SK-N-MC (cell line): ENCODE results near the gene POLR2F.

Source experiments
- EZH2 ChIP-seq: fragments of 200-600 bp; sonication (generic); IDR thresholded peaks from one replicate; pipeline ENCODE4 v1.6.1; 2017; ENCODE audit warnings: antibody characterized with exemption
- FOXP2 ChIP-seq: optimal IDR thresholded peaks from 2 replicates; pipeline ENCODE3; 2011; ENCODE audit warnings: mild to moderate bottlenecking, moderate library complexity; ENCODE audit not compliant: insufficient read depth; ENCODE audit errors: extremely low read length, control extremely low read depth
- POLR2AphosphoS5 ChIP-seq: IDR thresholded peaks from 2 replicates; pipeline ENCODE4 v1.6.1; 2012; ENCODE audit warnings: mild to moderate bottlenecking, low read depth, low read length, borderline replicate concordance

DNA sequence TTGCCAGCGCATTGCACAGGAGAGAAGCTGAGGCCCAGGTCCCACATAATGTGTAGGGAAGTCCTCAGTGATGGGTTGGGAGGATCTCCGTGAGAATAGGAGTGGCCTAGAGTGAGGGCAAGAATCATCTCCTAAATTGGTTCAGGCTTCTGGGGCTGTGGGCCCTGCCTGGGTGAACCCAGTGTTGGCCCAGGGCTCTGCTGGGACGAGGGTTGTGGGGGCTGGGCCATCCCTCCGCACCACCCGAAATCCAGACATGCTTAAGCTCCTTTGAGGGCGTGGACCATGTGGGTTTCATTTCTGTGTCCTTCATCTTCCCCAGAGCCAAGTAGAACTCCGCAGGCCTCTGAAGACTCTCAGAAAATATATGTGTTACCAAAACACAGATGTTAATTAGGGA lies 43.7 kb upstream of the POLR2F start:
- TF ChIP-seq EZH2, result no peak
- TF ChIP-seq POLR2AphosphoS5, result no peak
- TF ChIP-seq FOXP2, result no peak
